SK-N-SH treated with all-trans-retinoic acid at 6 μM for 48 hours (cell line): ENCODE measurements around the gene ITGB1.
"Not testable (repeated sequence)": the region's sequence is repeated elsewhere in the genome, so short reads cannot be mapped to it uniquely, and the experiment has no call there.

Source experiments
- ATAC-seq: fragments of 200-7000 bp; cut with Tn5 transposase; 3 replicates; pipeline ENCODE4 v1.9.1; 2020; ENCODE audit warnings: mild to moderate bottlenecking, moderate library complexity
- ARNTL ChIP-seq: fragments of 450-650 bp; formaldehyde crosslinking; IDR thresholded peaks from 2 replicates; pipeline ENCODE4 v1.5.0; 2020; ENCODE audit warnings: low read depth, mild to moderate bottlenecking, moderate library complexity, borderline replicate concordance
- BACH2 ChIP-seq: fragments of 250-450 bp; sonication (Bioruptor Pico); IDR thresholded peaks from 2 replicates; pipeline ENCODE4 v1.9.0; 2021; ENCODE audit warnings: mild to moderate bottlenecking, borderline replicate concordance
- CREB5 ChIP-seq: fragments of 250-450 bp; sonication (Bioruptor Pico); IDR thresholded peaks from 2 replicates; pipeline ENCODE4 v1.5.1; 2020; ENCODE audit warnings: low read depth, mild to moderate bottlenecking, moderate library complexity
- CSDC2 ChIP-seq: fragments of 250-450 bp; sonication (Bioruptor Pico); IDR thresholded peaks from 2 replicates; pipeline ENCODE4 v1.5.0; 2020; ENCODE audit warnings: mild to moderate bottlenecking, moderate library complexity
- ESRRG ChIP-seq: fragments of 250-450 bp; sonication (Bioruptor Pico); IDR thresholded peaks from 2 replicates; pipeline ENCODE4 v1.6.1; 2021; ENCODE audit warnings: mild to moderate bottlenecking
- GLIS3 ChIP-seq: fragments of 250-450 bp; sonication (Bioruptor Pico); IDR thresholded peaks from 2 replicates; pipeline ENCODE4 v1.5.0; 2020; ENCODE audit warnings: mild to moderate bottlenecking, moderate library complexity
- ISL1 ChIP-seq: fragments of 250-450 bp; sonication (Bioruptor Pico); IDR thresholded peaks from 2 replicates; pipeline ENCODE4 v2.1.2; 2022; ENCODE audit warnings: mild to moderate bottlenecking, moderate library complexity
- OSR1 ChIP-seq: fragments of 250-450 bp; sonication (Bioruptor Pico); IDR thresholded peaks from 2 replicates; pipeline ENCODE4 v1.8.0; 2022; ENCODE audit warnings: moderate library complexity, mild to moderate bottlenecking, inconsistent platforms
- PATZ1 ChIP-seq: fragments of 250-450 bp; sonication (Bioruptor Pico); IDR thresholded peaks from 2 replicates; pipeline ENCODE4 v1.8.0; 2020; ENCODE audit warnings: mild to moderate bottlenecking, moderate library complexity, borderline replicate concordance
- PPARA ChIP-seq: fragments of 250-450 bp; sonication (Bioruptor Pico); IDR thresholded peaks from 2 replicates; pipeline ENCODE4 v1.5.0; 2020; ENCODE audit warnings: mild to moderate bottlenecking, borderline replicate concordance
- RARB ChIP-seq: fragments of 250-450 bp; sonication (Bioruptor Pico); IDR thresholded peaks from 2 replicates; pipeline ENCODE4 v1.8.0; 2021; ENCODE audit warnings: mild to moderate bottlenecking, moderate library complexity
- SNAI2 ChIP-seq: fragments of 250-450 bp; sonication (Bioruptor Pico); IDR thresholded peaks from 2 replicates; pipeline ENCODE4 v1.5.0; 2020; ENCODE audit warnings: mild to moderate bottlenecking, moderate library complexity
- TCF4 ChIP-seq: fragments of 250-450 bp; sonication (Bioruptor Pico); IDR thresholded peaks from 2 replicates; pipeline ENCODE4 v1.8.0; 2021; ENCODE audit warnings: mild to moderate bottlenecking, moderate library complexity, borderline replicate concordance
- TOX ChIP-seq: fragments of 250-450 bp; sonication (Bioruptor Pico); IDR thresholded peaks from 2 replicates; pipeline ENCODE4 v1.8.0; 2021; ENCODE audit warnings: mild to moderate bottlenecking, moderate library complexity, borderline replicate concordance
- ZC3H10 ChIP-seq: fragments of 250-450 bp; sonication (Bioruptor Pico); IDR thresholded peaks from 2 replicates; pipeline ENCODE4 v1.5.1; 2021; ENCODE audit warnings: mild to moderate bottlenecking, moderate library complexity
- ZFP3 ChIP-seq: fragments of 250-450 bp; sonication (Bioruptor Pico); IDR thresholded peaks from 2 replicates; pipeline ENCODE4 v1.5.0; 2020; ENCODE audit warnings: mild to moderate bottlenecking, moderate library complexity
- ZFP30 ChIP-seq: fragments of 450-650 bp; formaldehyde crosslinking; IDR thresholded peaks from 2 replicates; pipeline ENCODE4 v1.5.0; 2022; ENCODE audit warnings: mild to moderate bottlenecking, moderate library complexity
- ZNF70 ChIP-seq: fragments of 450-650 bp; formaldehyde crosslinking; IDR thresholded peaks from 2 replicates; pipeline ENCODE4 v1.5.0; 2020; ENCODE audit warnings: mild to moderate bottlenecking, moderate library complexity
- ZNF8 ChIP-seq: fragments of 450-650 bp; formaldehyde crosslinking; IDR thresholded peaks from 2 replicates; pipeline ENCODE4 v1.5.0; 2020; ENCODE audit warnings: mild to moderate bottlenecking, moderate library complexity

The ITGB1 gene

GRCh38 chr10:32905466-32905865 is 52.6 kb downstream of the ITGB1 start:
- no peak; the same call in 2 of the 3 replicates for ATAC-seq
- no peak for TF ChIP-seq ZFP3
- TF ChIP-seq TCF4 (CRISPR knock-in tag), result no peak
- no peak for TF ChIP-seq CREB5 (CRISPR knock-in tag)
- TF ChIP-seq CSDC2 (CRISPR knock-in tag), result no peak
- no peak for TF ChIP-seq ZNF70 (CRISPR knock-in tag)
- TF ChIP-seq RARB (CRISPR knock-in tag), result no peak
- TF ChIP-seq GLIS3, result no peak

- no peak for ATAC-seq
- no peak for TF ChIP-seq RARB (CRISPR knock-in tag)
- TF ChIP-seq TCF4 (CRISPR knock-in tag), result no peak
- no peak for TF ChIP-seq ISL1 (CRISPR knock-in tag)
- no peak for TF ChIP-seq GLIS3
- TF ChIP-seq OSR1 (CRISPR knock-in tag), result no peak
- TF ChIP-seq TOX (CRISPR knock-in tag), result no peak
- no peak for TF ChIP-seq SNAI2
- TF ChIP-seq PPARA (CRISPR knock-in tag), result no peak
- TF ChIP-seq PATZ1, result no peak
- no peak for TF ChIP-seq ZC3H10 (CRISPR knock-in tag)
- no peak for TF ChIP-seq CSDC2 (CRISPR knock-in tag)
These were observed 56.2 kb downstream of the ITGB1 start for GRCh38 chr10:32901815-32902214.

- ATAC-seq, result not testable (repeated sequence)
These were observed 62.6 kb downstream of the ITGB1 start for GRCh38 chr10:32895200-32895968.

- TF ChIP-seq ZC3H10 (CRISPR knock-in tag), result no peak
- no peak for TF ChIP-seq ARNTL
- no peak for TF ChIP-seq CSDC2 (CRISPR knock-in tag)
- no peak for TF ChIP-seq PATZ1
- no peak for TF ChIP-seq ESRRG (CRISPR knock-in tag)
- no peak for TF ChIP-seq ZNF8 (CRISPR knock-in tag)
- TF ChIP-seq CREB5 (CRISPR knock-in tag), result no peak
- no peak for ATAC-seq
These were observed 63.9 kb downstream of the ITGB1 start for GRCh38 chr10:32893916-32894664.

GRCh38 chr10:32893434-32893833 is 64.6 kb downstream of the ITGB1 start:
- TF ChIP-seq GLIS3 (no peak), BACH2 (CRISPR knock-in tag) (no peak), SNAI2 (no peak), PPARA (CRISPR knock-in tag) (no peak), ZNF70 (CRISPR knock-in tag) (no peak), ZNF8 (CRISPR knock-in tag) (no peak), ZFP30 (CRISPR knock-in tag) (no peak), PATZ1 (no peak)
- TF ChIP-seq, all 23 proteins: peak for 0
- ATAC-seq, result peak; percentile 25; the same call in 2 of the 3 replicates
